HG03108 (cell line): Measurements from ENCODE around the gene WDR55.
A peak's percentile ranks its signal among the peaks of the same experiment; 100 is the strongest.
"Not testable (repeated sequence)": the region's sequence is repeated elsewhere in the genome, so short reads cannot be mapped to it uniquely, and the experiment has no call there.

Experiments
- ATAC-seq: cut with Tn5 transposase; IDR thresholded peaks from one replicate; pipeline ENCODE4 v1.9.1; 2021; ENCODE audit warnings: moderate library complexity; ENCODE audit not compliant: unreplicated experiment

The WDR55 gene

GRCh38 chr5:140642718-140643117 lies 22.0 kb upstream of the WDR55 start:
- no peak for ATAC-seq

GRCh38 chr5:140647042-140647419 lies 17.7 kb upstream of the WDR55 start:
- no peak for ATAC-seq

GRCh38 chr5:140658870-140659269 lies 5.8 kb upstream of the WDR55 start:
- ATAC-seq: no peak

- not testable (repeated sequence) for ATAC-seq
Measured at GRCh38 chr5:140660371-140660770, 4.3 kb upstream of the WDR55 start.

GRCh38 chr5:140664030-140664358 lies 710 bp upstream of the WDR55 start:
- no peak for ATAC-seq

GRCh38 chr5:140671035-140671434 lies 6.3 kb downstream of the WDR55 start:
- not testable (repeated sequence) for ATAC-seq

- no peak for ATAC-seq
Measured at GRCh38 chr5:140671472-140672125, 6.9 kb downstream of the WDR55 start.

- ATAC-seq: no peak
Measured at GRCh38 chr5:140672455-140673186, 7.9 kb downstream of the WDR55 start.

GRCh38 chr5:140673187-140673976 lies 8.7 kb downstream of the WDR55 start, which contains the start of gene DND1:
TSS of gene DND1 (minus strand) at chr5:140673576. CDS start at chr5:140673542, 34 bp downstream.
- ATAC-seq: no peak

- no peak for ATAC-seq
Measured at GRCh38 chr5:140674211-140674610, 9.5 kb downstream of the WDR55 start.

GRCh38 chr5:140674629-140675028 lies 9.9 kb downstream of the WDR55 start:
- no peak for ATAC-seq

GRCh38 chr5:140677947-140678346 lies 13.2 kb downstream of the WDR55 start:
- ATAC-seq: no peak

- ATAC-seq: no peak
Measured at GRCh38 chr5:140678993-140679392, 14.3 kb downstream of the WDR55 start.

- no peak for ATAC-seq
Measured at GRCh38 chr5:140690376-140690932, 25.8 kb downstream of the WDR55 start.

- ATAC-seq: peak; percentile 97
Measured at GRCh38 chr5:140690941-140691924, 26.5 kb downstream of the WDR55 start, which contains the start of the genes HARS1 and HARS2. TSS of gene HARS1 (minus strand) at chr5:140691370. CDS start at chr5:140691304, 66 bp downstream. TSS of gene HARS2 (plus strand) at chr5:140691455. CDS start at chr5:140691649, 194 bp downstream.

- no peak for ATAC-seq
Measured at GRCh38 chr5:140694276-140694675, 29.6 kb downstream of the WDR55 start.

- ATAC-seq: no peak
Measured at GRCh38 chr5:140696891-140697492, 32.3 kb downstream of the WDR55 start.

- ATAC-seq: peak; percentile 94
Measured at GRCh38 chr5:140700177-140701144, 35.8 kb downstream of the WDR55 start, which contains the start of gene ZMAT2. TSS of gene ZMAT2 (plus strand) at chr5:140700447. CDS start at chr5:140700461, 14 bp downstream.
